ENCODE results near the gene IMPDH1.

Gene IMPDH1

DNA sequence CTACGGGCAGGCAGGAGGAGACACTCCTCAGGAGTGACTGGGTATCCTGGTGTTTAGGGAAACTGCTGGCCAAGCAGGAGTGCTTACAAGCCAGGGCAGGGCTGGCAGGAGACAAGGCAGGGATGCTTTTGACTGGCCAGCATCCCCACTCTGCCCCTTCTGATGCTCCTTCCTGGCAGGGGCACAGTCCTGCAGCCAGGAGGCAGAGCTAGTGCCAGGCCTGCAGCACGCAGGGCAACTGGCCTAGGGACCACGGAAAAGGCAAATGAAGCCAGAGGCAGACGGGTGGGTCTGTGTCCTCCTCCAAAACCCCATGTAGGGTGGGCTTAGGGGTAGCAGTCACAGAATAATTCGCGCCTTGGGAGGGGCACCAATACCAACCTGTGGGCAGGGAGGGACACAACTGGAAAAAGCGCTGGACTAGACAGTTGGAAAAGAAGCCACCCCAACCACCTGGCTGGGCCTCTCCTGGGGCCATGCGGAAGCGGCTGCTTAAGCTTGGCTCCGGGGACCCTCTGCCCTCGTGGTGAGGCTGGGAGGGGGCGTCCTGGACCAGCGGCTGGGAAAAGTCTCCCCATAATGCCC lies 4.8 kb downstream of the IMPDH1 start:
- no peak for DNase-seq

- no peak for DNase-seq
These were observed 5.6 kb downstream of the IMPDH1 start for GRCh38 chr7:128404143-128404681.

DNA sequence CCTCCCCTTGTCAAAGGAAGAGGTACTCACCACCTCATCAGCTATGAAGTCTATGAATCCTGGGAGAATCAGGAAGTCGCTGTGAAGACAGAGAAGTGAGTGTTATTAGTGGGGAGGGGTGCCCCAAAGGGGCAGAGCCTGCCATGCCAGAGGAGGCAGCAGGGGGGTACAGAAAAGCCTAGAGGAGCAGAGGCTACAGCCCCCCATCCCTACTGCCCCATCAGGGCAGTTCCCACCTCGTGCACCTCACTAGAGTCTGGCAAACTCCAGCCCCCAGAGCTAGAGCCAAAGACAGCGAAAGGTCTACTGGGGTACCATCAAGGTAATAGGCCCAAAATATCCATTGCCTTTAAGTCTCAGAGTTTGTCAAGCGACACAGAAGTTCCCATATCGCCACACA lies 6.1 kb downstream of the IMPDH1 start:
- no peak for DNase-seq

DNA sequence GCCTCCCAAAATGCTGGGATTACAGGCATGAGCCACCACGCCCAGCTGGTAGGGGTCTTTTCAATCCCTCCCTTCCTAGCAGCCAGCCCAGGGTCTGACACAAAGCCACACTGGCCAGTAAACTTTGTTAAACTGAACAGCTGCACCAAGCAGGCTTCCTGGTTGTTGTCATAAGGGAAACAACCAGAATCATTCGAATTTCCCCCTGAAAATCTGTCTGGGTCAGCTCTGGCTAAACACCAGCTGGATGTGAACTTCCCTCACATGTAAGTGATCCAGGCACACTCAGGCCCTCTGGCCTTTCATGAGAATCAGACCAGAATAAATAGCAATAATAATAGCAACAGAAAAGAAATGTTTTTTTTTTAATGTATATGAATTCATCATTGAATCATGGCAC lies 7.4 kb downstream of the IMPDH1 start:
- no peak for DNase-seq

DNA sequence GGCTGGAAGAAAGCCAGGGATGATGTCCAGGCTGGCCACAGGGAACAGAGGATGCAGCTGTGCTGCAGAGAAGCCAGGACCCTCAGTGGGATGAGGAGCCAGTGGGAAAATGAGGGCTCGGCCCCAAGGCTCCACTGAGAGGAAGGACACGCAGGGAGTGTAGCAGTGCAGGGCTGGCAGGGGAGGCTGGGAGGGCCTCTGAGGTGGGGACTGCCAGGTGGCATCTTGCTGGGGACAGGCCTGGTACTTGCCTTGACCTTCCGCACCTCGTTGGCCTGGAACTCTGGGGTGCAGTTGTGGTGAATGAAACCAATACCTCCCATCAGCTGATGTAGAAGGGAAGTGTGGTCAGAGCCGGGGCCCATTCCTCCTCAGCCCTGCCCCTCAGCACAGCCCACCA lies 9.2 kb downstream of the IMPDH1 start:
- no peak for DNase-seq

GRCh38 chr7:128399991-128400390 lies 9.8 kb downstream of the IMPDH1 start:
- DNase-seq = no peak

- DNase-seq = no peak
These were observed 11.0 kb downstream of the IMPDH1 start for GRCh38 chr7:128398841-128399135.

DNA sequence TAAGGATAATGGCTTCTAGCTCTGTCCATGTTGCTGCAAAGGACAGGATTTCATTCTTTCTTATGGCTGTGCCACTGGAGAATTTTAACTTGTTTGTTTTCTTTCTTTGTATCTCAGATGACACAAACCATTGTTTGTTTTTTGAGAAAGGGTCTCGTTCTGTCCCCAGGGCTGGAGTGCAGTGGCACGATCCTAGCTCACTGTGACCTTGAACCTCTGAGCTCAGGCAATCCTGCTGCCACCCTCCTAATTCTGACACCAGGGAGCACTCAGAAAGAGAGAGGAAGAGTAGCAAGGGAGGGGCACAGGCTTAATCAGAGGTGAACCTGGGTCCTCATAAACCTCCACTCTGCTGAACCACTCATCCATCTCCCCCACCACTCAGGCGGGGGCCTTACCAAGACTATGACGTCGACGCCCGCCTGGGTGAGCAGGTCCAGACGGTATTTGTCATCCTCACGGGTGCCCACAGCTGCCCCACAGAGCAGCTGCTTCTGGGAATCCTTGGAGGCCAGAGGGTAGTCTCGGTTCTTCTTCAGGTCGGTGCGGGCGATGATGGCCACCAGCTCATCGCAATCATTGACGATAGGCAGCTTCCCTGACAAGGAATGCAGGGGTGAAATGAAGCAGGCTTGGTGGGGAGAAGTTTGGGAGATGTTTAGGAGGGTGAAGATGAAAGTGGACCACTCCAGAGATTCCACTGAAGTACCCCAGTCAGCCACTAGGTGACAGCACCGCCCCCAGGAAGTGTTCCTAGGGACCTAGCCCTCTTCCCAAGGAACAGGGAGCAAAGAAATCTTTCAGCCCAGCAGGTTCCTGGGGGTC lies 11.6 kb downstream of the IMPDH1 start:
- peak; percentile 11 to 23 for DNase-seq

- DNase-seq = no peak
These were observed 13.4 kb downstream of the IMPDH1 start for GRCh38 chr7:128396357-128396756.

DNA sequence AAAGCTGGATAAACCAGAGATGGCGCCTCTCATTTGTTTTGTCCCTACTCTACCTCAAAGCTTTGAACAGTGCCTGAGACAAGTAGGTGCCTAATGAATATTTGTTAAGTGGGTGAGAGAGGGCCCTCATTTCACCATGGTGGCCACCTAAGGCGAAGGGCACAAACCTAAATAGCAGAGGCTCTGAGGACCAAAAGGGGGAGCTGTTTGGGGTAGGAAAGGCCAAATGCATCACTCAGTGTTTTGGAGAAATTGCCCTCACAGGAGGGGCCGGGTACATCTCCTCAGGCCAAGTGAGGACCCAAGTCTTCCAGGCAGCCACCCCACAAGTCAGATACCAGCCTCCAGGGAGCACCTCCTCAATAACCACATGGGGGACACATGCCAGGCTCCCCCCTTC lies 14.0 kb downstream of the IMPDH1 start:
- no peak for DNase-seq

- DNase-seq = no peak
These were observed 14.8 kb downstream of the IMPDH1 start for GRCh38 chr7:128394904-128395496.

DNA sequence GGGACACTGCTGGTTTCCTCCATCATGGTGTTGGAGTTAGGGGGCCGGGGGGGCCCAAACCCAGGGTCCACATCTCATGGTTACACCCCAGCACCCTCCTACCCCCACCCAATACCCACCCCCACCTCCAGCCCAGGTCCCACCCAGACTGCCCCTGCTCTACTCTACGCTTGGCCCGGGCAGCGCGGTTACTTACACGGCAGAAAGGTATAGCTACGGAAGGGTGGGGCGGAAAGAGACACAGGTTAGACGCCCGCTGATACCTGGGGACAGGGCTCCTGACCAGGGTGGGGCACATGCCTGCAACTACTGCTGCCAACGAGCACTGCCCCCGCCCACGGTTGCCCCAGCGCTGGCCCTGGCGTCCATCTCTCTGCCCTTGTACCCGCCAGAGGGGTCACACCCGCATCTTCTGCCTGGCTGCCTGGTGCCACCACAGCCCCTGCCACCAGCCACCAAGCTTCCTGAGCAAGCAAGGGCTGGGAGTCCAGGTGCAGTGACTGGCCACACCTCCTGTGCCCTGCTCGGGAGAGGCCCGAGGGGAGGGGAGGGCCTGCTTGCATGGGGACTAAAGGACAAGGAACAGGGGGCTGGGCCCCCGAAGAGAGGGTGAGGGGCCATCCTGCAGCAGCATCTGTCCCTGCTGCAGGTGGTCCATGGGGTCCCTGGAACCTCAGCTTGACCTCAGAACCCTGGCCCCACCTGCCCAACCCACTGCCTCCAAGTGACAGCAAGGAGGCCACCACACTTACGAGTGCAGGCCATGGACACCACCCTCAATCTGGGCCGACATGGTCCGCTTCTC lies 16.1 kb downstream of the IMPDH1 start:
- DNase-seq = no peak

DNA sequence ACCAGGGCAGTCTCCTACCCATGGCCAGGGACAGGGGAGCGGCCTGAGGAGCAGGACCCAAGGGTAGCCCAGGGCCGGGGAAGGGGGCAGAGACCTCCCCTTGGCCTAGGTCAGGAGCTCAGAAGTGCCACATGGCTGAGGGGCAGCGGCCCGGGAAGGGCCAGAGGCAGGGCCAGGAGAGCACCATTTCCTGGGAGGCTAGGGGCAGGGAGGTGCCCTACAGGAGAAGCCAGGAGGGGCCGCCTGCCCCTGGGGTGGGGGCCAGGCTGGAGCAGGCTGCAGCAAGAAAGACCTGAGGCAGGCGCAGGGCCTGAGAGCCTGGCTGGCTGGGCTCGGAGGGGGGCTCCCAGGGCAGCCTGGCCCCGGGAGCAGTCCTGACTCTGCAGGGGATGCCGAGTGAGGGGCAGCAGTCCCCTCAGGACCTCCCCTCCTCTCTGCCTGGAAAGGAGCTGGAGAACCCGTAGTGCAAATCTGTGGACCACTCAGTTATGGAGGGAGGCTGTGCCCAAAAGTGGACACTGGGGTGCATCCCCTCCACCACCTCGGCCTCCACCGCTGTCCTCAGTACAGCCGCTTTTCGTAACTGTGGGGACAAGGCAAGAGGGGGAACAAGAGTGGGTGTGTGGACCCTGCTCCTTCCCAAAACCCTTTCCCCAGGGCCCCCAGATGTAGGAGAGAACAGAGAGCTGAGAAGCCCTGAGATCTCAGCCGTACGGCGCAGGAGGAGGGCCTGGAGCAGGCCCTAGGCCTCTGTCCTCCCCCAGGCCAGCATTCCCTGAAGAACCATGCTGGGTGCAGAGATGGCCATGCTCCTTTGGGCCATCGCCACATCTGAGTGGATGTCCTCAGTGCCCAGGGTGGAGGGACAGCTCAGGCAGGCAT lies 17.1 kb downstream of the IMPDH1 start:
- no peak for DNase-seq

GRCh38 chr7:128391805-128392204 lies 18.0 kb downstream of the IMPDH1 start:
- DNase-seq = no peak

DNA sequence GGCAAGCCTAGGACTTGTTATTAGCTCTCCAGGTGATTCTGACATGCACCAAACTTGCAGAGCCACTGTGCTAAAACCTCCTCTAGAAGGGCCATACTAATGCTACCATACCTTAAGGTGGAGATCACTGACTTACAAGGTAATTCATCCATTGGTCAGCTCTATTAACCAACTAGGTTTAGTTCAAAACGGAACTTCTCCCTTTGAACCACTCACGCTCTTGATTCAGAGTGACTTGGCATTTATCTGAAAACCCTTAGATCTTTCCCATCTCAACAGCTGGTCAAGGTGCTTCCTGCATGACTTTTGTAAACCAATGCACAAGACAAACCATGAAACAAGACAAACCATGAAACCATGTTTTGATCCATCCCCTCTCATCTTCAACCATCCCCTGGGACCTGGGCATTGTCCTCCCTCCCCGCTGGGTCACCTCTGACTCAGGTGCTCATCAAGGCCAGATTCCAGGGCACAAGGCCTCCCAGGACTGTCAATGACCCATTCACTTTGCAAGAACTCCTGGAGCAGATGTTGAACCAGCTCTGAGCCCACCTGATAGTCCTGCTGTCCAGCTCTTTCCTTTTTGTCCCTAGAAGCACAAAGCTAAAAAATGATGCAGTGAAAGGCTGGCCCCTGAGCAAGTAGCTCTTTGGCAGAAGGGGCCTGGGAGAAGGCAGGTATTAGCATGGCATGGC lies 18.8 kb downstream of the IMPDH1 start:
- DNase-seq = no peak

DNA sequence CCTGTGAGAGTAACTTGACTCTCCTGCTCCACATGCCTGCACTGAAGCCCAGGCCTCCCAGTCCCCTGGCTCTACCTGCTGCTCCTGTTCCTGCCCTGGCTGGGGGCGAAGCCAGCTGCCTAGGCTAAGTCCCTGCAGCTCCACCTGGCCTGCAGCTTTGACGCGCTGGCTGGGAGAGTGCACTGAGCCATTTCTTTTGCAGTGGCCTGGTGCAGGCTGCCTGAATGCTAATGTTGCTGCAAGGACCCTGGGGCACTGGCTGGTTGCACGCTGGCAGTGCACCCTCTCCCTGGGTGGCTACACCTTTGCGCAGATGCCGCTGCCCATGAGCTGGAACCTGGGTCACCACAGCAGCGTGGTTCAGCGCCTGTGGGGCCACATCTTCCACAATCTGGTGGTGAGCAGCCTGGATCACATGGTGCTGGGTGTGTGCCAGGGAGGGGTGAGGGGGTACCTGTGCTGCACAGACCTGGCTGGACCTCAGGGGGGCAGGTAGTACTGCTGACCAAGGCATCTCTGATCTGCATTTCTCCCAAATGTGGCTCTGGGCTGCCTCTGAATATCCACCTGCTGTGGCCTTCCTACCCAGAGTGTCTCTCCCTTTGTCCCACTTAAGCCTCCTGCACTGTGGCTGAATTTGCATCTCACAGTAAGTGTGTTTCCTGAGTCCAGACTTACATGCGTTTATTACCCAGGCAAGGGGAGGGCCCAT lies 20.0 kb downstream of the IMPDH1 start:
- no peak for DNase-seq

DNA sequence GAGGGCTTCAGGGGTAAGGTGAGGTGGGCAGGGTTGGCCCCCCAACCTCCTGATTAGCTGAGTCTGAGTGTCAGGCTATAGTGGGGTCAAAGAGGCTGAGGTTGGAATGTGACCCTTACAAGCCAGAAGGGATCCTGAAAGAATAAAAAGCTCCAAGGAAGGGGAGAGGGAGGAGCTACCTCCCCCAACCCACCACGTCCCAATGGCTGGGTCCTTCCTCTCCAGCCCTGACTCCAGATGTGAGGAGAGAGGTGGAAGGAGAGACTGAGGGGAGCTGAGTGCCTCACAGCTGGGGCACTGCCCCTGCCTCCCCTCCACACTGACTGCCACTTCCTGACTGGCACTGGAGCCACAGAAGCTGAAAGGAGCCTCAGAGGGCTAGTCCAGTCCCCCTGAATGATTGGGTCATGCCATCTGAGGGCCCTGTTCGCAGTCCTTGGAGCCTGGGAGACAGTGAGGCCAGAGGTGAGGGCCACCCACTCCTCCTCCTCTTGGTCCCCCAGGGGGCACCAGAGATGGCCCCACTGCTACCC lies 20.6 kb downstream of the IMPDH1 start:
- no peak for DNase-seq

- DNase-seq = no peak
These were observed 21.7 kb downstream of the IMPDH1 start for GRCh38 chr7:128388145-128388485.

DNA sequence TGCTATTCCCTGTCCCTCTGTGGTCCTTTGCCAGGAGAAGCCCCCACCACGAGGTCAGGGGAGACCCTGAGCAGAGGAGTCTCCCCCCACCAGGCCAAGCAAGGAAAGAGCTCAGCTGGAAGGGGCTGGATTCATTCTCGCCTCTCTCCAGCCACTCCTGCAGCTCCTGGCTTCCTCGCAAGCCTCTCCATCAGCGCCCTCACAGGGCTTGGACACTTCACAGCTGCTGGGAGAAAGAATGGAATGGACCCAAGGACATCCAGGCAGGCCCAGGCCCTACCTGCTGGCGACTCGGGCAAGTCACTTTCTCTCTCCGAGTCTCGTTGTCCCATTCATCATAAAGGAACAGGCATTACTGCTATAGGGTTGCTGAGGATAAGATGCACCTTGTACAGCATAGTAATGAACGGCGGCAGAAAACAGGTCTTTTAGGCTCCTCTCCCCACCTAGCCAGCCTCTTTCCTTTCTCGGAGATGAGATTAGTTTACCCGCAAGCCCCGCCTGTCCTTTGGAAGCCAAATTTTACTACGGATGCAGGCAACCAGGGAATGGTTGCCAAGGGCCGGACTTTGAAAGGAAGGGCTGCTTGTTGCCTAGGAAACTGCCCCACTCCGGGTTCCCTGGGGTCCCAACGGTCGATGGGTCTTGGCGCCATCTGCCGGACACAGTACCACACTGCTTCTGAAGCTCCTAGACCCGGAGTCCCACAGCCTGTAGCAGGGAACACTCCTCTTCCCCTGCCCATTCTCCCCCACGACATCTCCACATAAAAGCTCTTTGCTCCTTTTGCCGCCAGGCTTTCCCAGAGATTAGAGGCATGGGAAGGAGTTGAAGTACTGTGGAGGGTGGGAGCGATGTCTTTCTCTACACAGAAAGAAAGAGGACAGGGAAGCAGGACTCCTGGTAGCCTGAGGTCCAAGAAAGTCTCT lies 22.3 kb downstream of the IMPDH1 start:
- DNase-seq = peak; percentile 60 to 73

Measured in Kasumi-1 (cell line).